ENCODE measurements around the gene GRM5.
"Not testable (repeated sequence)": the region's sequence is repeated elsewhere in the genome, so short reads cannot be mapped to it uniquely, and the experiment has no call there.

The GRM5 gene

DNA sequence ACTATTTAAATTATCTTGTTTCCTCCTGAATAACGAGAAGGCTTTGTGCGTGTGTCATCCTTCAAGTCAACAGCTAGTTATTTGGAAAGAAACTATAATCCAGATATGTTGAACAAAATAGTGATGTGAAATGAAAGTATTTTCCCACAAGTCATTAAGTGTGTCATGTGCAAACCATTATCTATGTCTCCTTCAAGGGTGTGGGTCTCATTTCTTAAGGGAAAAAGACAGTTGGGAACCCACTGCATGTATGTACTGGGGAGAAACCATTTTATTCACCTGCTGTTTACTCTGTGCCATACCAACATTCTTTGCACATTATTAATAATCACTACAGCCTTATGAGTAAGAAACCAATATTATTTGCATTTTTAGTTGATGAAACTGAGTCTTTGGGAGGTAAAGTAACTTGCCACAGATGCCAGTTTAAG is 582.9 kb downstream of the GRM5 start:
- TF ChIP-seq, protein P1, sequence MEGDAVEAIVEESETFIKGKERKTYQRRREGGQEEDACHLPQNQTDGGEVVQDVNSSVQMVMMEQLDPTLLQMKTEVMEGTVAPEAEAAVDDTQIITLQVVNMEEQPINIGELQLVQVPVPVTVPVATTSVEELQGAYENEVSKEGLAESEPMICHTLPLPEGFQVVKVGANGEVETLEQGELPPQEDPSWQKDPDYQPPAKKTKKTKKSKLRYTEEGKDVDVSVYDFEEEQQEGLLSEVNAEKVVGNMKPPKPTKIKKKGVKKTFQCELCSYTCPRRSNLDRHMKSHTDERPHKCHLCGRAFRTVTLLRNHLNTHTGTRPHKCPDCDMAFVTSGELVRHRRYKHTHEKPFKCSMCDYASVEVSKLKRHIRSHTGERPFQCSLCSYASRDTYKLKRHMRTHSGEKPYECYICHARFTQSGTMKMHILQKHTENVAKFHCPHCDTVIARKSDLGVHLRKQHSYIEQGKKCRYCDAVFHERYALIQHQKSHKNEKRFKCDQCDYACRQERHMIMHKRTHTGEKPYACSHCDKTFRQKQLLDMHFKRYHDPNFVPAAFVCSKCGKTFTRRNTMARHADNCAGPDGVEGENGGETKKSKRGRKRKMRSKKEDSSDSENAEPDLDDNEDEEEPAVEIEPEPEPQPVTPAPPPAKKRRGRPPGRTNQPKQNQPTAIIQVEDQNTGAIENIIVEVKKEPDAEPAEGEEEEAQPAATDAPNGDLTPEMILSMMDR (conservative IDR thresholded peaks at IDR 0.05) = no peak
- H3K27ac ChIP-seq = no peak overlapping the region

DNA sequence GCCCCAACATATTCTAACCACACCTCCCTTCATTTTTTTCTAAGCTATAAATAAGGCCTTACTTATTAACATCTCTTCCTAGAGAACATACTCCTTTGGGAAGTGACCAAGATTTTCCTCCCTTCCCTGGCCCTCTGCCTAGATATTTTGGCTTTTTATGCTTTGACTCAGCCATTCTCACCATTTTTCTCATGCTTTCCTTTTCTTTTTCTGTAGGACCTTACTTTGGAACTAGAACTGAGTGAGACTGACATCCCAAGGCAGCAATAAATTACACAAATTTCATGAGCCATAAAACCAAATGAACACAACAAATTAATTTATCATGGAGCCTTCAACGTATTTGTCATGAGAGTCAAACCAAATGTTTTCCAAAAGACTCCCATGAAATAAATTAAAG is 585.6 kb downstream of the GRM5 start:
- no peak overlapping the region for H3K27ac ChIP-seq
- TF ChIP-seq, protein P1 (conservative IDR thresholded peaks at IDR 0.05) = no peak

GRCh38 chr11:88478136-88478815 is 587.5 kb downstream of the GRM5 start:
- TF ChIP-seq, protein P1 (conservative IDR thresholded peaks at IDR 0.05) = no peak
- no peak overlapping the region for H3K27ac ChIP-seq

DNA sequence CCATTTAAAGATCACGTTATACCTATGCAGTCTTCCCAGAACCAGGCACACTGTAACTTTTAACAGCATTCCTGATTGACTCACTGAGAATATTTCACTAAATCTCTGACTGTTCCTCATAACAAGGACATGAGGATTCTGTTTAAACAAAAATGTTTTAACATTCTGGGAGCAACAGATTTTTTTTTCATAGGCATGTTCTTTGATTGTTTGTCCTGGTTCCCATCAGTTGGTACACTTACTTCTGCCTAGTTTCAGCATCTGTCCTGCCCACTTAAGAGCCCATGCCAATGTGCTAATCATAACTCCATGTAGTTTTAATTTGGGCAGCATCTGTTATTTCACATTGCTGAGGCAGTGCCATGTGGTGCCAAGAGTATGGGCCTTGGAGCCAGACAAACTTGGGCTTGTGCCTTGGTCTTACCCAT is 589.8 kb downstream of the GRM5 start:
- TF ChIP-seq, protein P1 (conservative IDR thresholded peaks at IDR 0.05) = no peak

GRCh38 chr11:88474655-88475054 is 591.1 kb downstream of the GRM5 start:
- H3K27ac ChIP-seq = no peak overlapping the region
- TF ChIP-seq, protein P1 (conservative IDR thresholded peaks at IDR 0.05) = no peak

More for the DNA sequence above, 589.8 kb downstream of the GRM5 start:
- no peak overlapping the region for H3K27ac ChIP-seq

- TF ChIP-seq, protein P1 (conservative IDR thresholded peaks at IDR 0.05) = no peak
- H3K27ac ChIP-seq = no peak overlapping the region
Measured at GRCh38 chr11:88469561-88470225, 596.1 kb downstream of the GRM5 start.

GRCh38 chr11:88464528-88464927 is 601.3 kb downstream of the GRM5 start:
- no peak overlapping the region for H3K27ac ChIP-seq
- TF ChIP-seq, protein P1 (conservative IDR thresholded peaks at IDR 0.05) = no peak

- not testable (repeated sequence) for H3K27ac ChIP-seq
Measured at GRCh38 chr11:88463301-88463700, 602.5 kb downstream of the GRM5 start.

DNA sequence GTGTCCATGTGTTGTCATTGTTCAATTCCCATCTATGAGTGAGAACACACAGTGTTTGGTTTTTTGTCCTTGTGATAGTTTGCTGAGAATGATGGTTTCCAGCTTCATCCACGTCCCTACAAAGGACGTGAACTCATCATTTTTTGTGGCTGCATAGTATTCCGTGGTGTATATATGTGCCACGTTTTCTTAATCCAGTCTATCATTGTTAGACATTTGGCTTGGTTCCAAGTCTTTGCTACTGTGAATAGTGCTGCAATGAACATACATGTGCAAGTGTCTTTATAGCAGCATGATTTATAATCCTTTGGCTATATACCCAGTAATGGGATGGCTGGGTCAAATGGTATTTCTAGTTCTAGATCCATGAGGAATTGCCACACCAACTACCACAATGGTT is 607.7 kb downstream of the GRM5 start:
- H3K27ac ChIP-seq = not testable (repeated sequence)
